Measurements from ENCODE around the gene PRKN.

Gene PRKN

DNA sequence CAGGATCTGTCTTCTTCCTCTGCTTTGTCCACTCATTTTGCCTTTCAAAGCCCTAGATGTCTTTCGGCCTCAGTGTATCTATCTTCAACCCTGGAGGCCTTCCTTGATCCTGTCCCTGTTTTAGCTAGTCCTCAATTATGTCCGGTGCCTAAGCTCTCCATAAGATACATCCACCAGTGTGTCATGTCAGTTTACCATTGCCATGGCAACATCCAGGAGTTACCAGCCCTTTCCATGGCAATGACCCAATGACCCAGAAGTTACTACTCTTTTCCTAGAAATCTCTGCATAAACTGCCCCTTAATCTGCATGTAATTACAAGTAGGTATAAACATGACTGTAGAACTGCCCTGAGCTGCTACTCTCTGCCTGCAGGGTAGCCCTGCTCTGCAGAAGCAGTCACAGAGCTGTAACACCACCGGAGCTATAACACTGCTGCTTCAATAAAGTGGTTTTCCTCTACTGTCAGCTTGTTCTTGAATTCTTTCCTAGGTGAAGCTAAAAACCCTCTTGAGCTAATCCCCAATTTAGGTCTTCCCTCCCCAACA, 741.6 kb downstream of the PRKN start:
- DNase-seq (ENCODE audit: low read depth in 2 of 2, low spot score in 1 of 2) = no peak

DNA sequence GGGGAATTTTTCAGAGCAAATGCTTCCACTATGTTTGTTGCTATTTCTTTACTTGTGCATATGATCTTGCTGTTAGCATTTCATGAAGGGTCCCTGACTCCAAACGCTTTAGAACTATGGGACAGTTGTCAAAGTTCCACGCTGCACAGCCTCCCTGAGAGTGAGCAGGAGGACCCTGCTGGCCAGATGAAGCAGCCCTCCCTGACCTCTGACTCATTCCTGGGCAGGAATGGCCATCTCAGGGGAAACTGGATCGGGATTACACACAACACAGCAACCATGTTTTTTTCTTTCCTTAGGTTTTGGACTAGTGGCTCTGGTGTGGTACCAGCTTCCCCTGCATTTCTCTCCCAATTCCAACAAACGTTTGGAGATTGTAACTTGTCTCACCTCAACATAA, 742.9 kb downstream of the PRKN start:
- no peak for DNase-seq (ENCODE audit: low read depth in 2 of 2, low spot score in 1 of 2)

DNA sequence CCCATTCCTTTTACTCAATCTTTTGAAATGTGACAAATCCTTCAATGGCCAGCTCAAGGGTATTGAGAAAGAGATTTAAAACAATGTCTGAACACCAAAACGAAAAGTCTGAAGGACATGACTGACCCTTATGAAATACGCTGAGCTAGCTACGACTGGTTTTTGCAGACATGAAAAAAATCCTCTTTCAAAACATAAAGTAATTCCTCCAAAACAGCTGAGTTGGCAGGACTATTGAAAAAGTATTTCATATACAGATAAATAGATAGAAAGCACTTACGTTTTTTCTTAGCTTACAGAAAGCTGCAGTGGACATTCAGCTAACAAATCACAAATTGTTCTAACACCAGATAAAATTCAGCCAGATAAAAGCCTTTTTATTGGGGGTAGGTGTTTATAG, 751.0 kb downstream of the PRKN start:
- DNase-seq (ENCODE audit: low read depth in 2 of 2, low spot score in 1 of 2) = no peak

DNA sequence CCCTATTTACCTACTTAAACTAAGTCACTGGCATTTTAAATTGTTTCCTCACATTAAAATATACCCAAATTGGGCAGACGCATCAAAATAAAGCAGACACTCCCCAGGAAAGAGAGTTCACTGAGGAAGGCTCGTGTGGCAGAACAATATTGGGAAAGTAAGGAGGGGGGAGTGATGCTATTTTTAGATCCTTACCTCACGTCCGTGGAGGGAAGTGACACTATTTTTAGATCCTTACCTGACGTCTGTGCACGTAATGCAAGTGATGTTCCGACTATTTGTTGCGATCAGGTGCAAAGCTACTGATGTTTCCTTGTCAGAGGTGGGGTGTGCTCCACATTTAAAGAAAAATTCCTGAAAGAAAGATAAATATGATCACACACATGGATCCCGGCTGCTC, 754.5 kb downstream of the PRKN start:
- no peak for DNase-seq (ENCODE audit: low read depth in 2 of 2, low spot score in 1 of 2)

DNA sequence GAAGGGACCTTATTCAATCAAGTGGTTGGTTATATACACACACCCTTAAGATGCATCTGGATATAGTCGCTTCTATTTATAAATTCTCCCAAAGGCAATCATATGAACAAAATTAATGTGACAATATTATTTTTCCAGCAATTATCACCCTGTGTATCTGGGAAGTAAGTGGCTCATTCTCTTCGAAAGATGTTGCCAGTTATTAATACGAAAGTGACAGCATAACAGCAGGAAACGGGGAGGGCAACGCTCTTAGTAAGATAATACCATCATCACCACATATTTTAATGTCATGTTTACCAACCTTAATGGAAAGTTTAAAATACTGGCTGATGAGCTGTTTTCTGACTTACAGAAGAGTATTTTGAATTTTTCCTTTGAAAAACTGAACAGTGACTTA, 756.5 kb downstream of the PRKN start:
- no peak for DNase-seq (ENCODE audit: low read depth in 2 of 2, low spot score in 1 of 2)

DNA sequence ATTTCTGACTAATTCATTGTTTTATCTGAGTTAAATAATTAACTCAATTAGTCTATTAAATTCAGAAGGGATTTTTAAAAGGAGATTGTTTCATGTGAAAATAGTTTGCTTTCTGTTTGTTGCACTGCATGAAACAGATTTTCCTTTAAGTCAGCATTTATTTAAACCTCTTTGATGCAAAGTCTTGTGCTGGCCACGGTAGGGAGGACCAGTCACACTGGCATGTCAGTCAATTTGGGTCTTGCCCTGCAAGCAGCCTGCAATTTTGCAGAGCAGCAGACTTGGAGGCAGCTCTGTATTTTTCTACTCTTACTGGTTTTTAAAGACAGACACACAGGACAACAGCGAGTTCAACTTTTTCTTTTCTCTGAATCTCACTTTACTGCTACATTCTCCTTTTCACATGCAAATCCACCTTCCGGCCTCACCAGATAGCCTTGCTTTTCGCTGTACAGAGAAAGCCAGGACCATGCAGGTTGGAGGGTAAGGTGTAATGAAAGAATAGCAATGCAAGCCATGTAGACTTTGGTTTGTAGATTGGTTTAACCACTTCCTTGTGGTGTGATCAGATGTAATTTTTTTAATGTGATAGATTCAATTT, 763.8 kb downstream of the PRKN start:
- no peak for DNase-seq (ENCODE audit: low read depth in 2 of 2, low spot score in 1 of 2)

DNA sequence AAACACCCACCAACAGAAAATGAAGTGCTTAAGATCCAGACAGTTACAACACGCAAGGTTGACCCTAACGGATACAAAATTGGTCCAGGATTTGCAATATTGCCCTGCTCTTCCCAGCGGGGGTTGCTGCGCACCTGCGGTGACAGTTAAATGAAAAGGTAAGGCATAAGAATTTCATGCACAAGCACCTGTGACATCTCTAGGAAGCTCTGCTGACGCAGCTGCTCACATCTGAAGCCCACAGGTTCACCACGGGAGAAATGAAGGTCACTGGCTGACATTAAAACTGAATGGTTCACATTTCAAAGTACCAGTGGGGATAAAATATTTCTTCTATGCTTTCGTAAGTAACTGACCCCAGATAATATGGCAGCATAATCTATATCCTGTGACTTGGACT, 764.4 kb downstream of the PRKN start:
- DNase-seq (ENCODE audit: low read depth in 2 of 2, low spot score in 1 of 2) = no peak

DNA sequence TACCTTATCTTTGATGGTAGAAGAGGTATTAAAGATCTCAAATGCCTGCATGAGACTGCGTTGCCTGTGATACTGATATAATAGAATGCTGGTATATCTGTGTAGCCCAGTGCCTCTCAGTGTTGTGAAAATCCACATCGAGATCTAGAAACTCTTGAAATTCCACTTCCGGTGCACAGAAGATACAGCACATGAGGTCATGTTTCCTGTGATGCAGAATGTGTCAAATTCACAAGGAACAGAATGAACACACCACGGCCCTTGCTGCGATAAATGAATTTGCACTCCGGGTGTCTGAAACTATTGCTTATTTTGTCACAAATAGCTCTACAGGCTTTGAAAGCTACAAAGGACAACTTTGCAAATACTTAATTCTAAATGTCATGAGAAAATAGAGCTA, 765.8 kb downstream of the PRKN start:
- DNase-seq (ENCODE audit: low read depth in 2 of 2, low spot score in 1 of 2) = no peak

DNA sequence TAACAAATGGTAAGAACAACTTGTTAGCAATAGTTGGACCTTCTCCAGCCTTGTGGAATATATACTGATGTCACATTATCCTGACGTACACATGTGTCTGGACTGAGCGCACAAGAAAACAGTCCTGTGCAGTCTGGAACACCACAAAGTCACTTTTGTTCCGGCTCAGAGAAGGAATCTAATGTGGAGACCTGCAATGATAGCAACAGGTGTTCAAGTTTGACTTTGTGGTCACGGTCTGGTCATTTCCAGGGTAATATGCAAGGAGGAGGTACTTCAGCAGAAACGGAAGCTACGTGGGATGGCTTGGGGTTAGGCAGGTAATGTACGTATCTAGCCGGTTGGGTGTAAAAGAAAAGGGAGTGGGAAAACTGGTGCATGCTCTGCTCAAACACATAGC, 766.5 kb downstream of the PRKN start:
- no peak for DNase-seq (ENCODE audit: low read depth in 2 of 2, low spot score in 1 of 2)

DNA sequence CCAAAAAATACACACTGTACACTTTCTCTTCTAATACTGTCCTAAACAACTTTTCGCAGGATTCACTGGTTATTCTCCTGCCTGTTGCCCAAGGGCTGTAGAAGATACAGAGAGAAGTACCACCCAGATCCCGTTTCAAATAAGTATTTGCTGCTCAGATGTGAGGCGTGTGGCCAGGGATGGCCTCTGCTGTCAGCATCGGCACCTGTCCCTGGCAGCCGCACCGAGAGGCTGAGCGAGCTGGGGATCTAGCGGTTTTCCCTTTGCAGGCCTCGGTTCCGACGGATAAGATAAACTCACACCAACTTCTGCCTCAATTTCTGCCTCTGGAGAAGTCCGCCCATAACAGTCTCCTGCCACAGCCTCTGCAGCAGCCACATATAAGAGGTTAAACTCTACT, 768.5 kb downstream of the PRKN start:
- no peak for DNase-seq (ENCODE audit: low read depth in 2 of 2, low spot score in 1 of 2)

DNA sequence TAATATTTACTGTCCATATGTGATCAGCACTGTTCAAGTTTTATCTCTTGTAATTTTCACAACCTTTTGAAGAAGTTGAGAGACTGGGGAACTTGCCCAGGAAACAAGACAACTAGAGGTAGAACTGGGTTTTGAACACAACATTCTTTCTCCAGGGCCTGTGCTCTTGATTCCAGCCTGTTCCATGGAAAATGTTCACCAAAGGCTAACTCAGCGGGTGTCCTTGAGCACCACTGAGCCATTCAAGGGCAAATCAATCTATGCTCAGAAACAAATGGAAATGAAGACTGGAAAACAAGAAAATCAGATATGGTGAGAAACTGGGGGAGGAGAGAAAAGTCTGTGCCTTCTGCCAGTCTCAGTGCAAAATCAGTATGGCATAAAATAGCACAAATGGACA, 771.5 kb downstream of the PRKN start:
- no peak for DNase-seq (ENCODE audit: low read depth in 2 of 2, low spot score in 1 of 2)

DNA sequence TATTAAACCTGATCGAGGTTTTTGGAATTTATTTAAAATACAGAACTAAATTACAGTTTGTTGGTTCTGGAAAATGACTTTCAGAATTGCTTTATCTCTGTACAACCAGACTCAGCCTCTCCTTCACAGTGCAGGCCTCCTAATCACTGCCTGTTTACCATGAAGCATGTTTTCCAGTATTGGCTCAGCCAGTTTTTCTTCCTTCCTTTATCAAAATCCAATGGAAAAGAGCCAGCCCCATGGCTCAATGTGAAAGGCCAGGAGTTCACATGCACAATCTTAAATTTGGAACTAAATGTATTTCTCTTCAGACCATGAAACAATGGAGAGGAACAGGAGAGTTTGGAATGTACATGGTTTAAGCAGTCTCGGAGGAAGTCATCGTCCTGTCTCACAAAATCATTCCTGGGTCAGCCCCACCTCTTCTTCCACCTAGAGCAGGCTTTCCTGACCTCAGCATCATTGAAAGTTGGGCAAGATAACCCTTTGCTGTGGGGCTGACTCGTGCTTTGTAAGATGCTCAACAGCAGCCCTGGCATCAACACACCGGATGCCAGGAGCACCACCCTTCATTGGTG, 772.8 kb downstream of the PRKN start:
- DNase-seq (ENCODE audit: low read depth in 2 of 2, low spot score in 1 of 2) = no peak

DNA sequence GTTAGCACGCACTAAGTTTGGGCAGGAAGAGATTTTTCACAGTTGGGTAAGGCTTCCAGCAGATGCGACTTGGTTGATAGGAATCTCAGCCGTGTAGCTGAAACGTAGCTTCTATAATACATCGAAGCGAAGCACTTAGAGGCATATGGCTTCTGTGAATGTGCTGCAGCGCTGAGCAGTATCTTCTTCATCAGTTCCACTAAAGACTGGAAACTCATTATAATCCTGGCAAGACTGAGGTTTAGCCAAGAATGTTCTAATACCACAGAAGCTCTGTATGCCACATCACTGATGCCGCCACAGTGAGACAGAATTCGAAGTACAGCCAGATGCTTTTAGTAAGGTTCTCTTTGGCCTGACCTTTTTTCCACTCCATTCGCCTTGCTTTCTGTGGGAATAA, 773.5 kb downstream of the PRKN start:
- no peak for DNase-seq (ENCODE audit: low read depth in 2 of 2, low spot score in 1 of 2)

DNA sequence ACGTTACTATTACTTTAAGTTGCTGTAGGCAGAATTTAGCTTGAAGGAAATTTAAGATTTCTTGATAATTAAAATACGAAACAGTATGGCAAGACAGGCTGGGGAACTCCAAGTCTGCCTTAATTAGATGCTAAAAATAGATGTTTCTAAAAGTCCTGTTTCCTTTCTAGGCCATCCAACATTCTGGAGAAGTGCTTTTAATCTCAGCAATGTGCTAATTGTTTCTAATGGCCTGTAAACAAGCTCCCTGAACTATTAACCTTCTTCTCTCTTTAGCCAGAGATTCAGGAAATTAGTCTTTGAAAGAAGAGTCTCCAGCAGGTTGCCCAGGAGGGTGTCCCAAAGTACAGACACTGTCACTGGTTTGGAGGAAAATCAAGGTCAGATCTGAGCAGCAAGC, 776.4 kb downstream of the PRKN start:
- no peak for DNase-seq (ENCODE audit: low read depth in 2 of 2, low spot score in 1 of 2)

DNA sequence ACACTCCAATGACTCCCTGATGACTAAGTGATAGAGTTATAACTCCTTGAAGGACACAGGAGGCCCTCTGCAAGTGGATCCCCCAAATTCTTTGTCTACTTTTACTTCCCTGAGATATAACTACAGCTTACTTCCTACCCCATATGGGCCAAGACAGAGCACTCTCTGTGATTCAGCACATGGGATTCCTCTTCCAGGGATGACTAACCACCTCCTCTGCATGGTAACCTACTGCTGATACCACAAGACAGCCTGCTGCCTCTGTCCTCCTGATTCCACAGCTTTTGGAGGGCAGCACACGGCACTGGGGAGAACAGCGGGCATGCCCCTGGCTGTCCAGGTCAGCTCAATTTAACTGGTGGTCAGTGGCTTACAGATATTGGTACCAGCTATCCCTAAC, 778.0 kb downstream of the PRKN start:
- DNase-seq (ENCODE audit: low read depth in 2 of 2, low spot score in 1 of 2) = no peak

DNA sequence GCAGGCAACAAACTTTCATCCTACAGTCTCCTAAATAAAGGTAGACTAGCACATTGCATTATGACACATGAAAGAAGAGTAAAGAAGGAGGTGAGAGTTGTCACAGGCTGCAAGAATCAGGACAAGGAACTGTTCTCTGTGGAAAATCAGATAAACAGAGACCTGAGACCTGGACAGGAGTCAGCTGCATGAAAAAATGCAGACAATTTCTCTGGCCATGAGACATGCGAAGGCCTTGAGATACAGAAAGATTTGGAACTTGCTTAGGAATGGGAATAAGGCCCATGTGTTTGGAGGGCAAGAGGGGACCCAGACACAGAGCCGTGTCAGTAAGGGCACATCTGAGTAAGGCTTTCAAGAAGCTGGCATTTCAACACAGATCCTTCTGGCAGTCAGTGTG, 779.1 kb downstream of the PRKN start:
- DNase-seq (ENCODE audit: low read depth in 2 of 2, low spot score in 1 of 2) = no peak

DNA sequence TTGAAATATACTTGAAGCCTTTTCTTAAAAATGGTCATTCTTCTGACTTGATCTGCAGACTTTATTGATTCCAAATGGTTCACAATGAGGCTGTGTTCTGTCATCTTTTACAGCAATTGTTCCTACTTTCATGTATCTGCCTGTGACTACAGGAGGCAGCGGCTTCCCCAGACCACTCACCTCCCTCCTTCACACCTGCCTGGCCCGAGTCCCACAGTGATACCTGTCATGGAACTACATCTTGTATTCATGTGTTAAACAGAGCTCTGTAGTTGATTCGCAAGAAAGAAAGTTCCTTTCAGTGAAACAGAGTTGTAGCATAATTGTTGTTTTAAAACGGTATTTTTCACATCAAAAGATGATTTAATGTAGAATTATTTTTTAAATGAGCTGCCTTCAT, 780.2 kb downstream of the PRKN start:
- no peak for DNase-seq (ENCODE audit: low read depth in 2 of 2, low spot score in 1 of 2)

DNA sequence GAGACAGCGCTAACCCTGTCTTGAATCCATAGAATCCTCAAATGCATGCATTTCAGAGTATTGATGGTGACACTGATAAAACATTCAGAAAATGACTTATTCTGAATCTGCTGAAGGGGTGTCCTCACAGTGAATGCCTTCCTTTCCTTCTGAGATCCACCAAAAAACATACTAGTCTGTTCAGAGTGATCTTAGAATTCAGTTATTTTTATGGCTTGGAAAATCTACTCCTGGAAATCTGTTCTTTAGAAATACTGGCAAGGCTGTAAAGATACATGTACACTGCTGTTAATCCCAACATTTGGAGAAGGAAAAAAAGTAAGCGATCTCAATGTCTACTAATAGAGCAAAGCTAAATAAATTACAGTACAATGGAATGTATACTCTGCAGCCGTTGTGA, 781.1 kb downstream of the PRKN start:
- DNase-seq (ENCODE audit: low read depth in 2 of 2, low spot score in 1 of 2) = no peak

DNA sequence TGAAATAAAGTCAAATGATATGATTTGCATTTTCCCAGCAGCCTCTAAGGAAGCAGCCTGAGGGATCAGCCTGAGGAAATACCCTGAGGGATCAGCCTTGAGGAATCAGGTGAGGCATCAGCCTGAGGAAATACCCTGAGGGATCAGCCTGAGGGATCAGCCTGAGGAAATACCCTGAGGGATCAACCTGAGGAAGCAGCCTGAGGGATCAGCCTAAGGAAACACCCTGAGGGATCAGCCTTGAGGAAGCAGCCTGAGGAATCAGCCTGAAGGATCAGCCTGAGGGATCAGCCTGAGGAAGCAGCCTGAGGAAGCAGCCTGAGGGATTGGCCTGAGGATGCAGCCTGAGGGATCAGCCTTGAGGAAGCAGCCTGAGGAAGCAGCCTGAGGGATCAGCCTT, 784.0 kb downstream of the PRKN start:
- DNase-seq (ENCODE audit: low read depth in 2 of 2, low spot score in 1 of 2) = no peak

DNA sequence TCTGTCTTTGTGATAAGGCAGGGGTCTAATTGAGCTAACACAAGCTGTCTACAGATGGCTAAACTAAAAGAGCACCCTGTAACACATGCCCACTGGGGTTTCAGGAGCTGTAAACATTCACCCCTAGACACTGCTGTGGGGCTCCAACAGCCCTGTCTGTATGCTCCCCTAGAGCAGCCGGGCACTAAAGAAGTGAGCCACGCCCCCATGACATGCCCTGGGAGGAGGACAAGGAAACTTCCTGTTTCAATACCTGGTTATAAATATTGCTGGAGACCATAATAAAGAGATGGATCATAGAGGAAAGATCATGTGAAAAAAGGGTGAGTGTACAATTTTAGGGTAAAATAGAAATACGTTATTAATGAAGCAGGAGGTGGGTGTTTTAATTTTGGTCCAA, 786.0 kb downstream of the PRKN start:
- no peak for DNase-seq (ENCODE audit: low read depth in 2 of 2, low spot score in 1 of 2)

DNA sequence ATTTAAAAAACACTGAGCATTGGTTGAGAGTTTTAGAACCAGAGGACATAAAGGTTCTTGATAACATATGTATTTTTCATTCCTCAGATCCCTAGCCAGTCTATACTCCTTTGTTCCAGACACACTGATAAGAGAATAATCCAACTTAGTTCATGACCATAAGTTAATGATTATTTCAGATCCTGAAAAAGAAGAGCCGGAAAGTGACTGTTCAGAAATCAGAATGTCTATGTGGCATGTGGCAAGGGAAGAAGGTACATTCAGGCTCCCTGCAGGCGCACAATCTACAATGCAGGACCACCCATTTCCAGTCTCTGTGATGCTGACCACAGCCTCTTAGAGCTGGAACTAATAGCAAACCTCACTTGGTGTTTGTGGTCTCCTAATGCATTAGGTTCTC, 787.0 kb downstream of the PRKN start:
- no peak for DNase-seq (ENCODE audit: low read depth in 2 of 2, low spot score in 1 of 2)

DNA sequence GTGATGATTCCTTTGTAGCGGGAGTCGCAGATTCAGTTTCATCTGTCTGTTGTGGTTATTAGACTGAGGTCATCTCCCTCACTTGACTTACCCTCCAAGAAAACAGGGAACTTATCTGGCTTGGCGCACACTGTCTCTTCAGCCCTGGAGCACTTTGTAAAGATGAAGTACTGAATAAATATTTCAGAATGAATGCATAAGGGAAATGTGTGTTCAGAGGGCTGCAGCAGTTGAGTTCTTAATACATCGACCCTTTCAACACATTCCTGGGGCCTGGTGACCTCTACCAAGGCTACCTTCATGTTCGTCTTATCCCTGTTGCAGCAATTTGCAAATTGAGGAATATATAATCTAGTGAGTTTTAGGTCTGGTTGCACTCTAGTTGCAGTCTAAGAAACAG, 801.2 kb downstream of the PRKN start:
- DNase-seq (ENCODE audit: low read depth in 2 of 2, low spot score in 1 of 2) = no peak

DNA sequence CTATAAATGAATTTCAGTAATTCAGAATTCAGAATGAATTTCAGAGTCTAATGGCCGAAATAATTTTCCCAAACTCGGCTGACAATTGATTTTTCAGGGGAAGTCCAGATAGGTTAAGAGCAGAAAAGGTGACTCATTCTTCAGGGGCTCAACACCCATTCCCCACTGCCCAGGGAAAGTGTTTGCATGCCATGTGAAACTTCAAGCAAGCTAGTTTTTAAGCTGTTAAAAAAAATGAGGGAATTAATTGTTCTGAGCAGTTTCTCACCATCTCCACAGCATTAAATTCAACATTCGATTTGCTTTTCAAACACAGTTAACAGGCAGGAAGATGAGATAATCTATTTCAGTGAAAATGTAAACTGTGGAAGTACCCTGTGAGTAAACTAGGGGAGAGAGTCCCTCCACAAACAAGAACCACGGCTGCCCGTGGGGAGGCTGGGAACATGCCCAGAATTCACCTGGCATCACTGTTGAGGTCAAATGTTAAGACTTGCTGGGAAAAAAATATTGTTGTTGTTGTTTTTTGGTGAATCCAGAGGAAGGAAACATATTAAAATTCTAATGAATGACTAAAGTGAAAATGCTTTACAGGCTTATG, 803.0 kb downstream of the PRKN start:
- no peak for DNase-seq (ENCODE audit: low read depth in 2 of 2, low spot score in 1 of 2)

Measured in stimulated activated CD8-positive, alpha-beta memory T cell treated with anti-CD3 and anti-CD28 coated beads, Interleukin-4, amount 100 ng/mL, for 1 hour (primary cell).